Stimulated activated effector memory CD8-positive, alpha-beta T cell treated with anti-CD3 and anti-CD28 coated beads, Interleukin-12 subunit alpha, Interleukin-12 subunit beta, amount 100 ng/mL, for 72 hours (primary cell): ENCODE measurements around the gene UBE2L5.
"Not testable (repeated sequence)": the region's sequence is repeated elsewhere in the genome, so short reads cannot be mapped to it uniquely, and the experiment has no call there.

Experiments used
- ATAC-seq: fragments of 150-1000 bp; cut with Tn5 transposase; 2 replicates; pipeline ENCODE4 v1.10.0; 2021
- DNase-seq, 2 donors: peaks; one replicate each; pipeline ENCODE4 v3.0.0; 2021 to 2022; ENCODE audit warnings: low spot score in 2 of 2
- H3K27ac Mint-ChIP-seq: one replicate; pipeline ENCODE4 v1.8.0; 2022; ENCODE audit warnings: mild to moderate bottlenecking, mixed read lengths
- H3K36me3 Mint-ChIP-seq: one replicate; pipeline ENCODE4 v1.8.0; 2022; ENCODE audit warnings: mild to moderate bottlenecking, mixed read lengths
- H3K4me1 Mint-ChIP-seq: one replicate; pipeline ENCODE4 v1.8.0; 2022; ENCODE audit warnings: mixed read lengths
- H3K4me3 Mint-ChIP-seq: one replicate; pipeline ENCODE4 v1.8.0; 2022; ENCODE audit warnings: mild to moderate bottlenecking, mixed read lengths
- H3K9me3 Mint-ChIP-seq: one replicate; pipeline ENCODE4 v1.8.0; 2022; ENCODE audit warnings: mixed read lengths

The UBE2L5 gene

GRCh38 chr13:30443957-30444404 is 21.7 kb downstream of the UBE2L5 start:
- H3K9me3 Mint-ChIP-seq, result no peaks in the 10 kb centered on the region
- DNase-seq, result peak in 1 of 2 donors; percentile 23
- no peak for ATAC-seq
- H3K27ac Mint-ChIP-seq, result no peak overlapping the region
- no peaks in the 10 kb centered on the region for H3K36me3 Mint-ChIP-seq
- H3K4me1 Mint-ChIP-seq, result peaks cover 5% of the 10 kb centered on the region
- no peak overlapping the region for H3K4me3 Mint-ChIP-seq

DNA sequence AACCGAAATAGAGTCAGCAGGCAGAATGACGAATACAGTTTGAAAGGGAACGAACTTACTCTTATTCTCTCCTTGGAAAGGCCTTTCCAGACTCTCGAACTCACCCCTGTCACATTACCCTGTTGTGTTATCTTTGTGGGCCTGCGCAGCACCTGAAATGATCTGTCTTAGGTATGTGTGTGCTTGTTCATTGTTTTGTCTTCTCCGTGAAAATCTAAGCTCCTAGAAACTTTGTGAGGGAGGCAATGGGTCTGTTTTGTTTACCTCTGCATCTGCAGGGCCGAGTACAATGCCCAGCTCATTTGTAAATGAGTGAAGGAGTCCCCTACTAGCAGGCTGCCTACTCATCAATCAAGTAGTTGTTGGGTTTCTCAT is 23.8 kb downstream of the UBE2L5 start:
- Mint-ChIP-seq H3K9me3 (no peaks in the 10 kb centered on the region), H3K27ac (no peak overlapping the region), H3K4me1 (peaks cover 3% of the 10 kb centered on the region), H3K36me3 (no peaks in the 10 kb centered on the region), H3K4me3 (no peak overlapping the region)
- peak in 1 of 2 donors; percentile 22 for DNase-seq
- ATAC-seq, result no peak

DNA sequence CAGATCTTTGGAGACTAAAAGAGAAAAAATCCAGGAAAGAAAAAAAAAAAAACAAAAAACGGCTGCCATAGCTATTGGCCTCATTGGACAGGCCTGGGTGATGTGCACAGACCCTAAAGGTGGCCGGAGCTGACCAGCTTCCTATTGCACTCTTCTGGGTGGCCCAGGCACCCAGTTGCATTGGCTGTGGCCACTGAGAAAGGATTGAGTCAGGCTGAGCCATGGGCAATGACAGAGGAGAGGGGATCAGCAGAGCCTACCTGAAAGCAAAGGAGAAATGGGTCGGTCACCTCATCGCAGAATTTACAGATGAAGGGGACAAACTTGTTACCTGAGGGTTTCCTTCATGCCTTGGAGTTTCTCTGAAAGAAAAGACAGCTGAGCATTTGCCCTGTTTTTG is 26.1 kb downstream of the UBE2L5 start:
- Mint-ChIP-seq H3K4me3 (no peak overlapping the region), H3K36me3 (no peaks in the 10 kb centered on the region), H3K9me3 (no peaks in the 10 kb centered on the region), H3K4me1 (no peaks in the 10 kb centered on the region), H3K27ac (no peak overlapping the region)
- no peak for ATAC-seq
- no peak for DNase-seq

GRCh38 chr13:30450066-30450465 is 27.8 kb downstream of the UBE2L5 start:
- Mint-ChIP-seq H3K4me3 (no peak overlapping the region), H3K4me1 (no peaks in the 10 kb centered on the region), H3K9me3 (no peaks in the 10 kb centered on the region), H3K27ac (no peak overlapping the region), H3K36me3 (no peaks in the 10 kb centered on the region)
- no peak for ATAC-seq
- no peak for DNase-seq

GRCh38 chr13:30451476-30451875 is 29.2 kb downstream of the UBE2L5 start:
- not testable (repeated sequence) for H3K27ac Mint-ChIP-seq, H3K9me3 Mint-ChIP-seq, H3K36me3 Mint-ChIP-seq, DNase-seq, H3K4me1 Mint-ChIP-seq, H3K4me3 Mint-ChIP-seq, ATAC-seq

- ATAC-seq (peak; percentile 63), DNase-seq (no peak)
- Mint-ChIP-seq H3K9me3 (no peaks in the 10 kb centered on the region), H3K36me3 (peaks cover 18% of the 10 kb centered on the region), H3K27ac (no peak overlapping the region), H3K4me3 (no peak overlapping the region), H3K4me1 (no peaks in the 10 kb centered on the region)
These were observed 31.4 kb downstream of the UBE2L5 start for GRCh38 chr13:30453727-30454126.

DNA sequence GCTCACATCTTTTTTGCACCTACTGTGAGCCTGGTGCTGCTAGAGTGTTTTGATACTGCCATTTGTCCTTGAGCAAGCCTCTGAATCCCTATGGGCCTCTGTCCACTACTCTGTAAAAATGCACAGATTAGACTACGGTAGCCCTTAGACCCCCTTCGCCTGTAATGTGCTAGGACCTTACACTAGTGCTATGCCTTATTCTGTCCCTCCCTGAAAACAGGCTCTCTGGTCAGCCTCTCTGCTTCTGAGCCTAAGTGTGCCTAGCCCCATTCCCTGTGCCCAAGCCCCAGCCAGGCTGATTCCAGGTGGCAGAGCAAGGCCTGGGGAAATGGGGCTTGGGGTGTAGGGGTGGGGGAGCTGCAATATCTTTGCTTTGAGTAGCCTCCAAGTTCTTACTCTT is 32.7 kb downstream of the UBE2L5 start:
- Mint-ChIP-seq H3K36me3 (peaks cover 31% of the 10 kb centered on the region), H3K4me3 (no peak overlapping the region), H3K27ac (peak overlapping the region; percentile 52), H3K9me3 (no peaks in the 10 kb centered on the region), H3K4me1 (peaks cover 8% of the 10 kb centered on the region)
- DNase-seq (no peak), ATAC-seq (peak; percentile 32)

DNA sequence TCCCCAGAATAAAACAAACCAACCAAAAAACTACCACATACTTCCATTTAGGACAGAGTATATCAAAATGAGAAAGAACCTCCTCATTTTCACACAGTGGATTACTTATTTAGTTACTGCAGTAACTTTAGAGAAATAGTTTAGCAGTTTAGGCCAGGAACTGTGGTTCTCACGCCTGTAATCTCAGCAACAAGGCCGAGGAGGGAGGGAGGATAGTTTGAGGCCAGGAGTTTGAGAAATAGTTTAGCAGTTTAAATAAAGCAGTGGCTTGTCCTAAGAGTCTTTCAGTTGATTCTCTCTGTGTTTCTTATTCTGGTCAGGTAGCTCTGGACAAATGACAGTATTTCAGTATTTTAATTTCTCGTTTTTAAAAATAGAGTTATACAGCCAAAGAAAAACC is 34.0 kb downstream of the UBE2L5 start:
- ATAC-seq (no peak), DNase-seq (no peak)
- Mint-ChIP-seq H3K36me3 (peaks cover 44% of the 10 kb centered on the region), H3K4me3 (no peak overlapping the region), H3K9me3 (no peaks in the 10 kb centered on the region), H3K4me1 (peaks cover 11% of the 10 kb centered on the region), H3K27ac (peak overlapping the region; percentile 33)

DNA sequence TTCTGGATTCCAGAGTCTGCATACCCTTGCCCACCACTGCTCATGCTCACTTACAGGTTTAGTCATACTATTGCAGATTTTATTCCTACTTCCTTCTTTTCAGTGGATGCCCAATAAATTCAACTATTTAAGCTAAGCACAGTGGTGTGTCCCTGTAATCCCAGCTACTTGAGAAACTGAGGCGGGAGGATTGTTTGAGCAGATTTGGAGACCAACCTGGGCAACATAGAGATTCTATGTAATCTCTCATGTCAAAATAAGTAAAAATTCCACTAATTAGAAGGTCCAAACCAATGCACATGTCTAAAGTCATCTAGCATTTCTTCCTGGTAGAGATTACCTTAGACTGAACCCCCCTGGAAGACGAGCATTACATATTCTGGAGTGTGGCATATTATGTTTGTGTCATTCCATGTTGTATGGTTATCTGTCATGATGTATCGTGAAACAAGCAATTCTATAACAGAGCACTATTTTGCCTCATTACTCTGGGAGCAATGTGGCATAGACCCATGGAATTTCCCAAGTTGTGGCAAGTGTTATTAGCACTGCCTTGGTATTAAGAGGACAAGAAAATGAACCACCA is 35.1 kb downstream of the UBE2L5 start:
- Mint-ChIP-seq H3K9me3 (no peaks in the 10 kb centered on the region), H3K27ac (peak overlapping the region; percentile 17), H3K36me3 (peaks cover 55% of the 10 kb centered on the region), H3K4me1 (peaks cover 19% of the 10 kb centered on the region), H3K4me3 (no peak overlapping the region)
- no peak for DNase-seq
- ATAC-seq, result no peak

DNA sequence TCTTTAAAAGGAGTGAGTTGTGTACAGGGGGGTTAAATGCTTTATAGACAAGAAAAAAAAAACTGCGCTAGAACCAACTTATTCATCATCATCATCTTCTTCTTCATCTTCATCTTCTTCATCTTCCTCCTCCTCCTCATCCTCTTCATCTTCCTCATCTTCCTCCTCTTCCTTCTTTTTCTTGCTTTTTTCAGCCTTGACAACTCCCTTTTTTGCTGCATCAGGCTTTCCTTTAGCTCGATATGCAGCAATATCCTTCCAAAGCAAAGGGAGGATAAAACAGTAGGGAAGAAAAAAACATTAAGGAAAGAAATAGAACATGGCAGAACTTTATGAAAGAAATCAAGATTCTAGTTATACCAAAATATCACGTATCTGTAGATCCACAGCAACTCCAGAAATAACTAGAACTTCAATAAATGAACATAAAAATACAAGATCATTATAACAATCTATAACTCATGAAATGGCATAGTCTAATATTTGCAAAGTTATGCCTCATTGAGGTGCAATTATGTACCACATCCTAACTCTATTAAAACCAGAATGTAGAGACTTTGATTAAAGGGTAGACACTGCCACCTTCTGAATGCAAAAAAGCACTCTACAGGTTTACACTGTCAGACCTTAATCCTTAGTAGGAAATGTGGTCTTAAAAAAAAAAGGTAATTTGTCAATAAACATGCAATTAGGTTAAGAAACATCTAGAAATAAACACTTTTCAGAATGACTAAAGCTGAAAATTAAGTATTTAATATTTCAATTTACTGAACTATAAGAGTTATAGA is 39.2 kb downstream of the UBE2L5 start:
- Mint-ChIP-seq H3K4me1 (peaks cover 34% of the 10 kb centered on the region), H3K36me3 (peaks cover 89% of the 10 kb centered on the region), H3K4me3 (peak overlapping the region; percentile 8), H3K27ac (peak overlapping the region; percentile 88)
- DNase-seq, ATAC-seq, H3K9me3 Mint-ChIP-seq: not testable (repeated sequence)

- H3K9me3 Mint-ChIP-seq, result no peaks in the 10 kb centered on the region
- peaks cover 69% of the 10 kb centered on the region for H3K36me3 Mint-ChIP-seq
- DNase-seq, result peak in 1 of 2 donors; percentile 70
- peak; percentile 62 for ATAC-seq
- H3K27ac Mint-ChIP-seq, result peak overlapping the region; percentile 98
- peaks cover 39% of the 10 kb centered on the region for H3K4me1 Mint-ChIP-seq
- peak overlapping the region; percentile 87 for H3K4me3 Mint-ChIP-seq
These were observed 41.6 kb downstream of the UBE2L5 start for GRCh38 chr13:30463787-30464495.

DNA sequence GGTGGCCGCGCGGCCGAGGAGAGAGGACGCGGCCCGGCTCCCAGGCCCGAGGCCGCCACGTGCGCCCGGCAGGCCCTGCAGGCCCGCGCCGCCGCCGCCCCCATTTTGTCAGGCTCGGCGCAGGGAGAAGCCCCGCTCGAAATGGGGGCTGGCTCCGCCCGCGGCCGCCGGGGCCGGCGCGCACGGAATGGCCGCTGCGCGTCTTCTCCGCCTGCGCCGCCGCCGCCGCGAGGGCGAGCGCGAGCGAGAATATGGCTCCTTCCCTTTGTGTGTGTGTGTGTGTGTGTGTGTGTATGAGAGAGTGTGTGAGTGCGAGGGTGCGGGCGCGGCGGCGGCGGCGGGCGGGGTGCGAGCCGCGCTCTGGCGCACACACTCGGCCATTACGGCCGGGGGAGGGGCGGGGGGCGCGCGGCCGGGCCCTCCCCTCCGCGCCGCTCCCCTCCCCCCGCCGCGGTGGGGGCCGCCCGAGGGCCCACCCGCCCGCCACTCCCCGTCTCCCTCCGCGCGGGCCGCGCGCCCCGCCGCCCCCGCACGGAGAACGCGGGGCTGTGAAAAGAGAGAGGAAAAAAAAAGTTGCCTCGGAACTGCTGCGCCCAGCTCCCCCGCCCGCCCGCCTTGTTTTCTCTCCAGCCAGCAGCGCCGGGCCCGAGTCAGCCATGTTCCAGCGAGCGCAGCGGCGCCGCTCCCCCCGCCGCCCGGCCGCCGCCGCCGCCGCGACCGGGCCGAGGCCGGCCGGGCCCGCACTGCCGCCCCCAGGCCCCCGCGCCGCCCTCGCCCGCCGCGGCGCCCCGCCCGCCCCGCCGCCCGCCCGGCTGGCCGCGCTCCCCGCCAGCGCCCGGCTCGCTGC is 42.4 kb downstream of the UBE2L5 start:
- DNase-seq, result peak; percentile 37 to 86
- no peaks in the 10 kb centered on the region for H3K9me3 Mint-ChIP-seq
- H3K4me3 Mint-ChIP-seq, result peak overlapping the region; percentile 87
- peak; percentile 60 for ATAC-seq
- peaks cover 32% of the 10 kb centered on the region for H3K4me1 Mint-ChIP-seq
- H3K36me3 Mint-ChIP-seq, result peaks cover 61% of the 10 kb centered on the region
- H3K27ac Mint-ChIP-seq, result peak overlapping the region; percentile 98

DNA sequence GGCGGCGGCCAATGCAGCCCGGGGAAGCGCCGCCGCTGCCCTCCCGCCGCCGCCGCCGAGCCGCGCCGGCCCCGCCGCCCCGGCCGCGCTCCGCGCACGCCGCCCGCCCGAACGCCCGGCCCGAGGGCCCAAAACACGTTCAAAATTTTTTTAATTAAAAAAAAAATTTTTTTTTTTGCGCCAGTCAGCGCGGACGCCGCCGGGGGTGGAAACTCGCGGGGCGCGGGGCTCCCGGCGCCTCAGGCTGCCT is 43.0 kb downstream of the UBE2L5 start:
- Mint-ChIP-seq H3K27ac (peak overlapping the region; percentile 99), H3K4me3 (peak overlapping the region; percentile 87)

GRCh38 chr13:30465593-30466357 is 43.5 kb downstream of the UBE2L5 start, which contains the start of gene HMGB1:
HMGB1 (minus strand) TSS chr13:30465936; CDS start chr13:30463680, 2,256 bp downstream.
- peak; percentile 88 to 96 for DNase-seq
- H3K4me3 Mint-ChIP-seq, result peak within 1 kb of the TSS; percentile 87
- peak within 1 kb of the TSS; percentile 99 for H3K27ac Mint-ChIP-seq
- H3K4me1 Mint-ChIP-seq, result peaks cover 32% of the 10 kb centered on the region
- ATAC-seq, result peak; percentile 94
- peaks cover 51% of the 10 kb centered on the region for H3K36me3 Mint-ChIP-seq
- H3K9me3 Mint-ChIP-seq, result no peaks in the 10 kb centered on the region

More for the DNA sequence above, 43.0 kb downstream of the UBE2L5 start:
- ATAC-seq (no peak), DNase-seq (no peak)
- Mint-ChIP-seq H3K36me3 (peaks cover 56% of the 10 kb centered on the region), H3K9me3 (no peaks in the 10 kb centered on the region), H3K4me1 (peaks cover 32% of the 10 kb centered on the region)
